Hematopoietic multipotent progenitor cell treated with erythropoietin and hydrocortisone succinate and interleukin-3 and kit ligand, for 8 days (in vitro differentiated cells): ENCODE data around the gene ATP8B4.

Experiments used
- DNase-seq: peaks from one replicate; pipeline ENCODE4 v3.0.0-alpha.2; 2015

Gene ATP8B4

DNA sequence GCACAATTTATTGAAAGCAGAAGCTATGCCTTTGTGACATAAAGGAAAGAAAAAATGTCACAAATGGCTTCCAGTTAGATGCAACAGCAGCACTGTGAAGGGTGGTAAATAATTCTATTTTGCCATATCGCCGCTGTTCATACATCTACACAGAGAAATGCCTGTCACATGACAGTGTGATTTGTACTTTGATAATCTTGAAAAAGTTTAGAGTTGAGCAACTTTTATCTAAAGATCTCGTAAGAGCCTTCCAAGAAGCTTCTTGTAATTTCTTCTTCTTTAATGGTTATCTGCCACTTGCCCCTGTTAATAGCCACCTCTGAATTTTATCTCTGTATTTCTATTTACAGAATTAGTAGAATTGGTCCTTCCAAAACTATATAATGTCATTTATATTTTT is 192.3 kb downstream of the ATP8B4 start:
- peak; percentile 28 for DNase-seq

DNA sequence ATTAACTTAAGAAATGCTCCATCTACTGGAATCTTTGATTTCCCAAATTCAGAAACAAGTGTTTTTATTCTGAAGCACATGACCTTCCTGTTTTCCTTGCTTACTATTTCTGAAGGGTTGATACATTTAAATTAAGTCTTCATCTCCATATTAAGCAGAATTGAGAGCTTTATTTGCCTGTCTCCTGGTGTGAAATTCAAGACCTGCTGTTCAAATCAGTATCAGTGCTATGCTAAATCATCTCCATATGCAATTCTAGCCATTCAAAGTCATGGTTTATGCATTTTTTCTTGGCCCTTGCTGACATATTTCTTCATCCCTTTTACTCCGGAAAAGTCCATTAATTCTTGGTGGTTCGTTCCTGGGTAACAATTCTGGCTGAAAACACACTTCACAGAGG is 195.4 kb downstream of the ATP8B4 start:
- DNase-seq = no peak

DNA sequence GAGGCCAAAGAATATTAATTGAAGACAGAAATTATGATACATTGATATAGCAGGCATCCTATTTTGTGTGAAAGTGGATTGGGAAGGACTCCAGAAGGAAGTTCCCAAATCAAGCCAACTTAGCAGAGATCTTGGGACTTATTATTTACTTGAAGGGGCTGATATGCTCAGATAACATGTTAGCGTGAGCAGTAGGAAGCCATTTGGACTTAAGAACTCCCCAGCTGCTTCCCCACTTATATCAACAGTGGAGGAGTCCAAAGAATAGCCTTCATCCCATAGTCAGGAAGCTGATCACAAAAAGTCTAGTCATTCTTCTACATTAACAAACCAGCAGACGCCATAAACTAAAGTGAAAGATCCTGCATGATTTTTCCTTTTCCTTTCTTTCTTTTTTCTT is 200.0 kb downstream of the ATP8B4 start:
- DNase-seq = no peak

DNA sequence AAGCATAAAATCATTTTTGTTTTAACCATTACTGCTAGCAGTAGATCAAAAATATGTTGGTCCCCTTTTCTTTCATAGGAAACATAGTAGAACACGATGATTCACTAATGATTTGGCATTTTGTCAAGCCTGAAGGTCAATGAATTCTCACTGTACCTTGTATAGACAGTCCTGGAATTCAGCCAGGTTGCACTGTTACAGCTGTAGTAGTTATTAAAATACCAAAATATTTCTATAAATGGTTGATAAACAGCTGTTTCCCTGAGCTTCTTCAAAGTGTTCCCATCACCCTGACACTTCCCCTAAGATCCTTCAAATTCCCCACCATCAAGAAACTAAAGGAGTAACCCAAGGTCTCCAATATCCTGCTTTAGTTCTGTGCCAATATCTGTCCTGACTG is 200.9 kb downstream of the ATP8B4 start:
- no peak for DNase-seq

DNA sequence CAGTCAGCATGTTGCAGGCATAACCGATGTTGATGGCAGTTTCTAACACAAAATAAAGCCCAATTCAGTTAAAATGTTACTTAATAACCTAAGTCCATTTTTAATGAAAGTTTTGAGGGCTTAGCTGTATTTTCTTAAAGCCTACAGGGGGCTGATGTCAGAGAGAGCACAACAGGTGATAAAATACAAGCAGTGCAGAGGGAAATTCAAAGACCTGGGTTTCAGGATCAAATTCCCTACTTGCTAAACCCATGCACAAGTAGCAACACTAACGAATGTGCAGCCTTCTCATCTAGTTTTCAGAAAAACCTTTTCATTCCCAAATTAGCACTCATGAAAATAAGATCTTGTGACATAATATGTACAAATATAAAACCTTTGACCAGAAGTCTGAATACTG is 202.0 kb downstream of the ATP8B4 start:
- no peak for DNase-seq

DNA sequence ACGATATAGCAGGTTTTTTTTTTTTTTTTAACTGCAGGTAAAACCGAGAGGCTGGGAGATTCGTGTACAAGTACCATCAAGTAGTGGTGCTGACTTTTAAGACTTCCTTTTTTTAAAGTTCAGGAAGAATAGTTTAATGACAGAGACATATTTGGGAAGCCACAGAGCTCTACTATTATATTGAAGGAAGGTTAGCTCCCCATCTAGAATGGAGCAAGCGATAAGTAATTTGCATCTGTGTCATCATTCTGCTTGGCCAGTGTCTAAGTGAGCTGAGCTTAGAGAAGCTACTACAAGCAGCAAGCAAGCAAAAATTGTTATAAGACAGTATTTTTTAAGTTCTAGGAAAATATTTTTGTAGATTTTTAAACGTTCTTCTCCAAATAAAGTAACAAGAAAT is 203.2 kb downstream of the ATP8B4 start:
- DNase-seq = no peak

DNA sequence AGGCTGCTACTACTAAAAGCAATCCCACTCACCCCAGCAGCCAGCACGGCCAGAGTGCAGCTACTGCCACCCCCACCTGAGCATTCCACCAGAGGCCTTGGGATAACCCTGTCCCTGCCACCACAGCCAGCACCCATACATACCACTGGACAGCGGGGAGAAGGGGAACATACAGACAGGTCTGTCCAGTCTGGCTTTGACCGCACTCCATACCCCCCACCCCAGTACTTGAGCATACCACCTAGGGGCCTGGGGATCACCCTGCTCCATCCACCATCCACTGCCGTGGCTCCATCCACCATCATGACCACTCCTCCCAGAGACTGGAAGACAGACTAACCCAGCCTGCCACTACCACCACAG is 210.1 kb downstream of the ATP8B4 start:
- no peak for DNase-seq

DNA sequence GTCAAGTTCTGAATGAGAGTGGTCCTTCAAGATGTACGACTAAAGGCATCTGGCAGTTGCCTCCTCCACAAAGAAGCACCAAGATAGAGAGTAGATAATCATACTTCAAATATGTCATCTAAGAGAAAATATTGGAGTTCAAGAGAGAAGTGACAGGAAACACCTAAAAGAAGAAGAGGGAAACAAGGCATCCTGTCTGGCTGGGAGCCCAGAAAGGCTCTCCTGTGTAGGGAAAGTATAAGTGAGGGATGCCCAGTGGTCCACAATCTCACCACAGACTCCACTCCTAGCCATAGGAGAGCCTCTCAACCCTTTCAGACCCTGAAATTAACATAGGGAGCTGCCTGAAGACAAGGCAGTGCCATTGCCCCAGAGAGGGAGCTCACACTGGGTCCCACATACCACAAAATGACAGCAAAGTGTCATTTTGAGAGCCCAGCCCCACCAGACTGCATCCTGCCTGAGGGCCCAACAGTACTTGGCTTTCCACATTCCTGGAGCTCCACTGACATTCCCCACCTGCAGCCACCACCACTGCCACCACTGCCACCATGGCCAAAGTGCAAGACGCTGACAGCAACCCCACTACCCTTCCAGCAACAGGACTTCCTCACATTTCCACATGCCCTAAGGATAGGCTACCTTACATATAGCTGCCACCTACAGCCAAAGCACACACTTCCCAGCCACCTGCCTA is 210.6 kb downstream of the ATP8B4 start:
- no peak for DNase-seq

DNA sequence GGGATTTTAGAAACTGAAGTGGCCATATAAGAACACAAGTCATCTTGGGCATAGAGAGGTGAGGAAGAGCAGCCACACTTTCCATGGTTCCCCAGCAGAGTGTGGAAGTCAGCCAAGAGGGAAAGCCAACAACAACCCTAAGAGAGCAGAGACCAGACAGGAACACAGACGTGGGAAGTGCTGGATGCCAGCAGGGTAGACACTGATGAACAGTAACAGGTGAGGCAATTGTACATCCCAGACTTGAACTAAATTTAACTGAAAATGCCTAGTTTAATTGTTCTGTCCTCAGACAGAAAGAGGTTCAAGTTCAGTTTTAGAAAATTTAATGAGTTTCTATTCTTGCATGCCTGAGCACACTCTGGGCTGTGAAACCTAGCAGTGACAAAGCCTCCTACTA is 212.1 kb downstream of the ATP8B4 start:
- no peak for DNase-seq

DNA sequence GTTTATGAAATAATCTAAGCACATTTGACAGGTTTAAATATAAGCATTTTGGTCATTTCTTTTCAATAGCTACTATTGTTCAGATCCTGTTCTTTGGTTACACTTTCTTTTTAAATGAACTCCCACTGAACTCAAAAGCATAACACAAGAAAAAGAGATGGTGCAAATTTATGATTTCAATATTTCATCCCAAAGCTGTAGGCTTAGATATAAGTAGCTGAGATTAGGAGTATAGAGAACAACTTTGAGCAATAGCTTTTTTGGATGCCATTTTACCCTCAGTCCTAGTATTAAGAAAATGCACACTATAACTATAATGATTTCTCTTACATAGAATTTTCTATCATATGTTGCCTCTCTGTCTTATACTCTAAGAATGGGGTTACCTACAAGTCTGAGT is 213.8 kb downstream of the ATP8B4 start:
- DNase-seq = no peak

DNA sequence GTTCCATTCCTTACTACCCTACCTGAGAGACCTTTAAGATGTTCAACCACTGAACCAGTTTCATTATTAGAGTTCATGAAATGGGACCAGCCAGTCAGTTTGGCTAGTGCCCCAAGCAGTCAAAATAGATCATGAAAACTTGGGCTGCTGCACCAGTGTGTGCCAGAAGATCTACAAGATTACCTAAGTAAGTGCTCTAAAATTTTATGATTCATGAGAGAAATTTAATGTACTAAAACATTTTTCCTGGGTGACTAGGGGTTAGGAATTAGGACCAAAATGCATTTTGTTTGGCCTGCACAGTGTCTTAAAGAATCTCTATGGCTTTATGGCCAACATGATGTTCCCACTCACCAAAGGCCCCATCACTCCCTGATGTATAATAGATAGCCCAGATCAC is 214.7 kb downstream of the ATP8B4 start:
- DNase-seq = no peak

DNA sequence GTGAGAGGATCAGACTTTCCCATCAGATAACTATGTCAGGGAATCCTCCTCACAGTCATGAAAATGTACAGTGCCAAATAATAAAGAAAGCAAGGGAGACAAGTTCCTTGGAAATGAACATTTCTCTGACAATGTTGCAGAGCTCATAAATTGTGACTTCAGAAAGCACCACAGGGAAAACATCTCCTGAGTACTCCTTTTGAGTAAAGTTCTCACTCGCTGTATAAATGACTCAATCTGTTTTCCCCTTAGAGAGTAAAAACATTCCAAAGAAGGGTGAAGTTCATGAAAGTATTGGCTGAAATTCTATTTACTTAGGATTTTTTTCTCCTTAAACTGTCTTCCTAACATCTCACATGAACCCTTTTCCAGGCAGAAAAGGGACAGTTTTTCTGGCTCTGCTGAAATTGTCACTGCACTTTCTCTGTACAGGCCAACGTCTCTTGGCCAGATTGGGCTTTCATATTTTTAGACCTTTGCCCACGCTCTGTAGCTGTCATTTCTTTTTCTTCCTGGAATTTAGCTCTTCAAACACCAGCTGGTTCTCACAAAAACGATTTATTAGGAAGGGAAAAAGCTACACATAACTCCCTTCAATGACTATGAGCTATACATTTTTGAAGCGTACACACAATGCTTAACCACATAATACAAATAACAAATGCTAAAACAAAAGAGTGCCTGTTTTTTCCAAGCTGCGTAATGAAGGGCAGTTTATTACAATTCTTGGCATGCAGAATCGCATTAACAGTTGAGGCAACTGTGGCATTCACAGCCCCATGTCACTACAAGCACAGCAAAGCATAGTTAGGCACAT is 216.1 kb downstream of the ATP8B4 start:
- DNase-seq = no peak

DNA sequence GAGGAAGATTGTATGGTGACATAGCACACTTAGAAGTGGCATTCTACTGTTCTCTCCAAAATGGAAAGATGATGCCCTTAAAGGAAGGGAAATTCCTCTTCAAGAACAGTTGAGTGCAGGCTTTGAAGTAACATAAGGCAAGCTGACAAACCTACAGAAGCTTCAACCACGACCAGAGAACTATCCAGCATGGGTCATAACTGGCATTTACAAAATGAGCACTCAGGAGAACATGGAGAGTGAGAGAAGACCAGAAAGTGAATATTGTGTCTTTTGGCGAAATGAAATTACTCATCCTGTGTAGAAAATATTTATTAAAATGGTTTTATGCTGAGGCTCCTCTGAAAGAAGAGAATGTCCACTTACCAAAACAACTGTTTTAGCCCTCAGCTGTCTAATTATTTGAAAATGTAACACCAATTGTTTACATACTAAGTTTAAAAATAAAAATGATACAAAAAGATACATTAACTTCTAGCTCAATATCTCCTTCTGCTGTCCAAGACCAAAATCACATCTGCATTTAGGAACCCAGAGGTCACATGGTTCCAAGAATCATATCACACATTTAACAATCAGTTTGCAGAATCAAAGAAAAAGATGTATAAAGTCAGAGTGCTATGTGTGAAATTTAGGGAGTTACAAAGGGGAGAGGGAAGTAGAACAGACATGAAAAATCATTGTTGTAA is 216.9 kb downstream of the ATP8B4 start:
- no peak for DNase-seq

DNA sequence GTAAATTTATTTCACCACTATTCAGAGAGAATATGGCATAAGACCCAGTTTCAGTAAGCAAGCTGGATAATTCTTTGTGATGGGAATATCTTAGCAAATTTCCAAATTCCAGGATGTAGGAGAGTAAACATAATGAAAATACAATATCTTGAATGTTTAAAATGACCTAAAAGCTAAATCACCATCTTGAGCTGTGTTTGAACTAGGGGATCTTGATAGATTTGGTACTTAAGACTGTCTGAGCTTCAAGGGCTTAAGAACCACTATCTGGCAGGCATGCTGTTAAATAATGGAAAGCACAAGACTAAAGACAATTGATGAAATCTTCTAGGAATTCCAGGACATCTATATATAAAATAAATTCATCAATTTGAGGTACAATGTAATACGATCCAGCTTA is 217.7 kb downstream of the ATP8B4 start:
- DNase-seq = no peak

DNA sequence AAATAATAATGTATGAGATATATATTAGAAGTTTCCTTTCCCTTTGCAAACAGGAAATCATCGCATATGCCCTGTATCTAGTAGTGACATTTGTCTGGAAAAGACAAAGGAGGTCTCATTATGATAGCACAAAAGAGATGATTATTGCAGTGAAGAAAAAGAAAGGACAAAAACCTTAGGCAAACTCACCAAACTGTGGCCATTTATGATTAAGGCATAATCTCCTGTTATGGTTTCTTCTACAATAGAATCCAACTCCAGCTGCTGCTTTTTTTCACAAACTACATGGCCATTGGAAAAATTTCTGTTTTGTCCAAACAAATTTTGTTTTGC is 218.2 kb downstream of the ATP8B4 start:
- DNase-seq = no peak

DNA sequence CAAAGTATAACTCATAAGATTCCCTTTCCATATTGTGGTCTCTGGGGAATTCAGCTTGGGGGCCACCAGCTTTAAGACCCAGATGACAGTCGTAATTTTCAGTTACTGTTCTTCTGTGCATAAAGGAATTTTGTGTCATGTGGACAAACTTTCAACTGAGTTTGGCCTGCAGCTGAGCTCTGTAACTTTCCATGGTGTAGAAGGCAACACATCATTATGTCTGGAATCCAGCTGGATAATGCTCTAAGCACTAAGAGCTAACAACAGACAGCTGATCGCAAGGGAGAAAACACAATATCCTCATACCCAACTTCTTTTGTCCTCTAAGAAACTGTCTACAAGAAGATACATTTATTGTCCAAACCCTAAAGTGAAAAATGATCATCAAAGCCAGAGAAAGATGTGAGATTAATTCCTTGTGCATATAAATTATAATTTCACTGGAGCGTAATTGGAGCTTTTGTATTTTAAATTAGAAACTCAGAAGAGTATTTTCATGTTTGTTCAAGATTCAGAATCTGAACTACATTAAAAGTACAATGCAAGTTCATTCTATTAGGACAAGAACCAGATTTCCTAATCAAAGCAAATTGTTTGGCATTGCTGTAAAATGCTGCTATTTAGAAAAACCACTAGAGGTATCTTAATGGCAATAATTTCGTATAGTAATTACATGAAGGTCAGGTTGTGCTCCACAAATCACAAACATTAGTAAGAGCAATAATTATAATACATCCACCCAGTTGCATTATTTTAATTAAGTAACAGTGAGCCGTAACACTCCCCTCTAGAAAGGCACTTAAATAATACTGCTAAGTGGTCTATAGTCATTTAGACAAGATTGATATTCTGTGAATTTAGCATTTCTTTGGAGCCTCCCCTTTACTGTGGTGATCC is 218.8 kb downstream of the ATP8B4 start:
- DNase-seq = no peak

DNA sequence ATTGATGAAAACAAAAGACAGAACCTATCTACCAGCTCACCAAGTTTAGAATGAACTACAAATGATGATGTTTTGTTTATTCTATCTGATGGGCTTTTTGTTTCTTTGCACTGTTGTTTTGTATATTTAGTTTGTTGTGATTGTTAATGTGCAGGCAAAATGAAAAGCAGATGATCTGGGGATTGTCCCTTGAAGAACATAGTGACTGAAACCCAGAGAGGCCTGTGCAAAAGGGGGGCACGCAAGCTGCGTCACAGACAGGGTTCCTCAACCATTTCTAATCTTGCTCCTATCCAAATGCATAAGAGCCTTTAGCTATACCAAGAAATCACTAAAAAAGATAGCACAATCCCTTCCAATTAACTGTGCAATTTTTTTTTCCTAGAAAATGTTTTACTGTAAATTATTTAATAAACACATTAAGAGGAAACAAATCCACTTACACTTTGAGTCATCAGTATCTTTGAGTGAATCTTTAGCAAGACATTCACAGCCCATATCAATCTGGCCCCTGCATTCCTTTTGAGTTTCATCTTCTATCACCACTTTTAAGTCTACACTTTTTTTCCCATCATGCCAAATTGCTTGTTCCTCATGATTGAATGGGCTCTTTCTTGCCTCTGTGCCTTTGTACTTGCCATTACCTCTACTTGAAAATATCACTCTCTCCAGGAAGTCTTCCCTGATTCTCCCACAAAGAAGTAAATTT is 220.3 kb downstream of the ATP8B4 start:
- no peak for DNase-seq

DNA sequence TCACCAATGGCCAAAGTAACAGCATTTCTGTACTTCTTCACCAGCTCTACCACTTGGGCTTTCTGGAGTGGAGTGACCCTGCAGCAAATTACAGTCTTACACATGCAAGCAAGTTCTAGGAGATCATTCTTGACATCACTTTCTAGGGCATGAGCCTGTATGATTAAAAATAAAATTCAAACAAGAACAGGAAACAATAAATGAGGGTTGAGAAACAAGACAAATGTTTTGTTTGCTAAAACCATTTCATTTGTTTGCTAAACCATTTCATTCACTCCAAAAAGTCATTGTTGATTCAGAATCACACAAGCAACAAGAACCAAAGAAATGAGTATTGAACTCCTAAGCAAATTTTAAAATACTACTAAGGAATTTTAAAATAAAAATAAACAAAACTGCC is 220.9 kb downstream of the ATP8B4 start:
- DNase-seq = no peak

DNA sequence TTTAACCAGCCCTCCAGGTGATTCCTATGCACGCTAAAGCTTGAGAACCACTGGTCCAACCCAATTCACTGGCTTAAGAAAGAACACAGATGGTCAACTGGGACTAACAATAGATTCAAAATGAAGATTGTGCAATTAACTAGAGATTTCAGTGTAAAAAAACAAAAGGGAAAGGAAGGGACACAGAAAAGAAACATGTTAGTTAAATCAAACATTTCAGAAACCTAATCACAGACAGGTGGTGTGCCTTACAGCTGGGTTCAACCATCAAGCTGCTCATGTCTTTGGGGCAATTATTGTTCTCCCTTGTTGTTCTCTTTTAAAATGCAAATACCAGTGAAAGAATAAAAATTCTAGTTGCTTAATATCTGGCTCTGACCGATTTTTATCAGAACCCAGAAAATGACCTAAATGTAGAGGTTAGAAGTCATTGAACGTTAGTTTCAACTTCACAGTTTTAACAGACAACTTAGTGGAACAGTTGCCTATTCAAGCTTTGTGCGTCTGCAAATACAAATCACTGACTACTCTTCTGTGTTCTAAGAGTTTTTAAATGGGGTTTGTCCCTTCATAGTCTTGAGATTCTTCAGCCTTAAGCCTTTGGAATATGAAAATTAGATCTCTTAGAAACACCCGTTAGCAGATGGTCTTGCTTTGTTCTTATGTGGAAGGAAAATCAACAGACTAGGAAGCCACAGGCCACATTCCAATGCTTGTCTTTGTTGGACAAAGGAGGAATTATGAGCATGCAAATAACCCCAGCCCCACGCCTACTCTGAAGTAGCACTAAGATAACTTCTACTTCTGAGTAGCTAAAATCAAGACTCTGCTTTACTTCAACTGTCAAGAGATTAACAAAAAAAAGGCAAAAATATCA is 223.4 kb downstream of the ATP8B4 start:
- DNase-seq = no peak

DNA sequence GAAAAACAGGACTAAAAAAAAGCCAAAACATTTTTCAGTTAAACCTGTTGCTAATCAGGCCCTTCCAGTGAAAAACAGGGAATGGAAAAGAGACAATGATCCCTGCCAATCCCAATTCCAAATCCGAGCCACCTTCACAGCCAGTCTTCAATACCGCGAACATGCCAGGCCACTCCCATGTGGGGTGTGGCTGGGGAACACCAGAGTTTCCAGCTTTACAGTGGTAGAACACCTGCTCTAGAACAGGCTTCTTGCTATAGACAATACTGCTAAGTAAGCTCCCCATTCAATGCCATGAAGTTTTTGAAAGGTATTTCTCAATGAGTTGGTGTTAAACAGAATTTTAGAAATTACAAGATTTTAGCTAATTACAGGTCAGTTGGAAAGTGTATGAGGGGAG is 228.3 kb downstream of the ATP8B4 start:
- DNase-seq = no peak

DNA sequence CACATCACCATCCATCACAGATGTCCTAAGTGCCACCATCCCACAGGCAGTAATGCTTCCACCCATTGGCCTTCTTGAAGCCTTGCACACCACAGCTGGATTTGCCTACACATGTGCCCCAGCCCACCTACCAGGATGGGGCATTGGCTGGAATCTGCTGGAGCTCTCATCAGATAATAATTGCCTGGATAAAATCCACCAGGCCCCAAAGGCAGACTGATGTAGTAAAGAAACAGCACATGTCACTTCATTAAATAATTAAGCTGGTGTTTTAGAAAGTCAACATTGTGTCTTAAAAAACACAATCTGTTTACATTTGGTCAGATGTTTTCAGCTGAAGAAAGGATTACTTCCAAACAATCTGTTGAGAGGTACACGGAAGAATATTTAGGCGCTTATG is 229.5 kb downstream of the ATP8B4 start:
- DNase-seq = no peak

DNA sequence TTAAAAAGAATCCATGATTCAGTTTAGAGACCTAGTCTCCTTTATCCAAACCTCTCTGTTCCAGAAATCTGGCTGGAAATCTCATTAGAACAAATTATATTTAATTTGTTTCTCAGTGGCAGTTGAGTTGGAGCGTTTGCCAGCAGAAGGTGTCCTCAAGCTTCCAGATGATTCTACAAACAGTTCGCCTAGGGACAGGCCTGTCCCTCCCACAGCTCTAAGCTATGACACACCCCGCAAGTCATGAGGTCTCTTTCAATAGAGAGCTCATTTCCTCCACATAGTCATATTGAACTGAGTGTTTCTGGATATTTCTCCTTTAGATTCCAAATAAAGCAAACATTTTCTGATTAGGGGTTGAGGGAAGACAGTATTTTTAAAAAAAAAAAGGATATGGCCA is 230.3 kb downstream of the ATP8B4 start:
- no peak for DNase-seq
